LNCaP clone FGC (cell line): ENCODE results near the gene SIK2.

Experiments
- DNase-seq: peaks from one replicate; pipeline ENCODE4 v3.0.0-alpha.2; 2011; ENCODE audit warnings: low read depth
- H3K4me3 ChIP-seq: 2 replicates; pipeline ENCODE4 v1.5.1; 2011; ENCODE audit warnings: mild to moderate bottlenecking, low read depth, low read length, control low read depth
- CTCF ChIP-seq: IDR thresholded peaks from 2 replicates; pipeline ENCODE4 v1.5.1; 2012; ENCODE audit warnings: mild to moderate bottlenecking; ENCODE audit not compliant: control insufficient read depth, insufficient read depth; ENCODE audit errors: extremely low read depth

The SIK2 gene

GRCh38 chr11:111632516-111633220 lies 30.4 kb downstream of the SIK2 start:
- DNase-seq: no peak
- no peak for TF ChIP-seq CTCF
- H3K4me3 ChIP-seq: no peak overlapping the region

DNA sequence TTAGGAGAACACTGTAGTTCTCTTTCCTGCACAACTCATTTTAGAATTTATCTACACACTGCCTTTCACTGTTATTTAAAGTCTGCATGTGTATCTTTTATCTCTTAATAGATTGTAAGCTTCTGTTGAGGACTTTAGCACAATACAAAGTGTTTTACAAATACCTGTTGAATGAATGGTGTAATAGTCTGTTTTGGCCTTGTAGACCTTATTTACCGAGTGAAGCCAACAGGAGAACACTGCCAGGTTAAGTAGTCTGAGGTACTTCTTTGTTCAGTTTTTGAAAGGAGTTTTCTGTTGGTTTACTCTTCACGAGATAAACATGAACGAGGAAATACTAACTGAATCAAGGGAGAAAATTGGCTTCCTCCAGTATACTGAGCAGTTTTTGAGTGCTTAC lies 31.0 kb downstream of the SIK2 start:
- H3K4me3 ChIP-seq: no peak overlapping the region
- DNase-seq: peak; percentile 48
- TF ChIP-seq CTCF: no peak

- no peak overlapping the region for H3K4me3 ChIP-seq
- DNase-seq: no peak
- no peak for TF ChIP-seq CTCF
Observed at GRCh38 chr11:111633756-111634362, 31.6 kb downstream of the SIK2 start.

DNA sequence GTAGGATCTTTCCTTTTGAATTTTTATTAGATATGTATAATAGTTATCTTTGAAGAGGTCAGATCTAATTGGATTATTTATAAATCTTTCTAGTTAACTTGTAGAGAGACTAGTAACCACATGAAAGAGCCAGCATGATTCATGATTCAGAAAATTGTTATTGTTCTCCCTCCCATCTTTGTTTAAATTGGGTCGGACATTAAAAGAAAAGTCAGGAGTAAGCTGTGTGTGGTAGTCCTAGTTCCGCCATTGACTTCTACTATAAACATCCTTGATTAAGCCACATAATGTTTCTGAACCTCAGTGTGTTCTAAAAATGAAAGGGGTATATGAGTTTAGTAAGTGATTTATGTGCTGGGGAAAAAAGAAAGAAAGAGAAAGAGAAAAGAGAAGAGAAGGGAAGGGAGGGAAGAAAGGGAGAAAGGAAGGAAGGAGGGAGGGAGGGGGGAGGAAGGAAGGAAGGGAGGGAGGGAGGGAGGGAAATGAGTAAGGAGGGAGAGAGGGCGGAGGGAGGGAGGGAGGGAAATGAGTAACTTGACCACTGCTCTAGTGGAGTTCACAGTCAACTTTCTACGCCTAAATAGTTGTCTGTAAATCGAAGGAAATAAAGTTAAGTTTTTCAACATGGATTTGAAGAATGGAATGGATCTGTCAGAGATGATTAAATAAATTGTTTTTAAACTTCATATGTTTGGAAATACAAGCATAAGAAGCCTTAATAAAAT lies 32.9 kb downstream of the SIK2 start:
- no peak overlapping the region for H3K4me3 ChIP-seq
- TF ChIP-seq CTCF: no peak
- no peak for DNase-seq

GRCh38 chr11:111635706-111636045 lies 33.4 kb downstream of the SIK2 start:
- no peak overlapping the region for H3K4me3 ChIP-seq
- DNase-seq: no peak
- TF ChIP-seq CTCF: no peak

DNA sequence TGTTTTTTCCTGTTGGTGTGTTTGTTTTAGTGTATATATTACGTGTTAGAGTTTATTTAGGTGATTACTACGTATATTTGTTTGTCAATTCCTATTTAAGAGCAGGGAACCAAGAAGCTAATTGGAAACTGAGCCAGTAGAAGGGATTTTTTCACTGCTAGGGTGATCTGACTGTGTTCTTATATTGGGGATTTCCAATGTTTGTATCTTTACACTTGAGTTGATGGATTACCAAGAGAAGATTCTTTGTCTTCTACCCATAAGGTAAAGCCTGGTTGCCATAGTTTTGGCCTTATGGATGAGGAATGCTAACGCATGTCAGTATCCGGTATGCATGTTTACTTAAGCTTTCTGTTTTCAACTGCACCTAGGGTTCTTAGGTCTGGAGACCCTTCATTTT lies 35.6 kb downstream of the SIK2 start:
- no peak for DNase-seq
- H3K4me3 ChIP-seq: no peak overlapping the region
- TF ChIP-seq CTCF: no peak
